22Rv1 (cell line): Measurements from ENCODE around the gene TFDP1.

Experiments used
- ZFX ChIP-seq: fragments of 450-650 bp; IDR thresholded peaks from 2 replicates; pipeline ENCODE4 v1.6.1; 2017; ENCODE audit warnings: antibody characterized with exemption, borderline replicate concordance
- TF ChIP-seq, protein P1 (sequence below): fragments of 450-650 bp; IDR thresholded peaks from 2 replicates; pipeline ENCODE4 v1.5.1; 2017; ENCODE audit warnings: mild to moderate bottlenecking

DNA sequence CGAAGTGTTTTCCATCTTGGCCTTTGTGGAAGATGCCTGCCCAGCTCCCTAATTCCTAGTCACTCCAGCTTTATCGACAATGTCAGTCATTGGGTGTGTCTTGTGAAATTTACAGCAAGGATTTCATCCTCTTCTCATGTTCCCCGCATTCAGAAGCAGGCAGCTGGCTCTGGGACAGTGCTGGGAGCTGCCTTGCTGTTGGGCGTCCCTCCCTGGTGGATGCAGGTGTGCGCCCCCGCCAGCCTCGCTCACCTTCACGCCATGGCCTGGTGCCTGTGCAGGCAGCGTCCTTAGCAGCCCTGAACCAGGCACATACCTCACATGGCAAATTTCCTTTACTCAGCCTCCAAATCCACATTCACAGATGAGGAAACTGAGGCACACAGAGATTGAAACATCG, 39.7 kb upstream of the TFDP1 start:
- TF ChIP-seq, protein P1, sequence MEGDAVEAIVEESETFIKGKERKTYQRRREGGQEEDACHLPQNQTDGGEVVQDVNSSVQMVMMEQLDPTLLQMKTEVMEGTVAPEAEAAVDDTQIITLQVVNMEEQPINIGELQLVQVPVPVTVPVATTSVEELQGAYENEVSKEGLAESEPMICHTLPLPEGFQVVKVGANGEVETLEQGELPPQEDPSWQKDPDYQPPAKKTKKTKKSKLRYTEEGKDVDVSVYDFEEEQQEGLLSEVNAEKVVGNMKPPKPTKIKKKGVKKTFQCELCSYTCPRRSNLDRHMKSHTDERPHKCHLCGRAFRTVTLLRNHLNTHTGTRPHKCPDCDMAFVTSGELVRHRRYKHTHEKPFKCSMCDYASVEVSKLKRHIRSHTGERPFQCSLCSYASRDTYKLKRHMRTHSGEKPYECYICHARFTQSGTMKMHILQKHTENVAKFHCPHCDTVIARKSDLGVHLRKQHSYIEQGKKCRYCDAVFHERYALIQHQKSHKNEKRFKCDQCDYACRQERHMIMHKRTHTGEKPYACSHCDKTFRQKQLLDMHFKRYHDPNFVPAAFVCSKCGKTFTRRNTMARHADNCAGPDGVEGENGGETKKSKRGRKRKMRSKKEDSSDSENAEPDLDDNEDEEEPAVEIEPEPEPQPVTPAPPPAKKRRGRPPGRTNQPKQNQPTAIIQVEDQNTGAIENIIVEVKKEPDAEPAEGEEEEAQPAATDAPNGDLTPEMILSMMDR: no peak
- no peak for TF ChIP-seq ZFX
